SKM-1 treated with dmso at 0.1 percent for 144 hours (cell line): Measurements from ENCODE around the gene KCNN3.
A peak's percentile ranks its signal among the peaks of the same experiment; 100 is the strongest.
"Not testable (repeated sequence)": the region's sequence is repeated elsewhere in the genome, so short reads cannot be mapped to it uniquely, and the experiment has no call there.

Experiments used
- DNase-seq: peaks from one replicate; lab custom pipeline; 2025; ENCODE audit not compliant: unreplicated experiment; lab: John Stamatoyannopoulos, UW

The KCNN3 gene

GRCh38 chr1:154870115-154870571 lies at the start of gene KCNN3:
Gene KCNN3, minus strand, starts transcription at chr1:154870281. Its CDS starts 317 bp downstream, at chr1:154869964.
- peak; percentile 74 for DNase-seq

GRCh38 chr1:154913273-154913672 lies 43.2 kb upstream of the KCNN3 start:
- no peak for DNase-seq

GRCh38 chr1:154912755-154913154 lies 42.7 kb upstream of the KCNN3 start:
- DNase-seq: no peak

GRCh38 chr1:154911691-154912550 lies 41.8 kb upstream of the KCNN3 start:
- no peak for DNase-seq

GRCh38 chr1:154910851-154911250 lies 40.8 kb upstream of the KCNN3 start:
- DNase-seq: no peak

GRCh38 chr1:154908937-154909336 lies 38.9 kb upstream of the KCNN3 start:
- no peak for DNase-seq

GRCh38 chr1:154908129-154908528 lies 38.0 kb upstream of the KCNN3 start:
- not testable (repeated sequence) for DNase-seq

- DNase-seq: no peak
Measured at GRCh38 chr1:154906621-154907081, 36.6 kb upstream of the KCNN3 start.

GRCh38 chr1:154902938-154903566 lies 33.0 kb upstream of the KCNN3 start:
- DNase-seq: no peak

- DNase-seq: no peak
Measured at GRCh38 chr1:154901591-154901990, 31.5 kb upstream of the KCNN3 start.

- DNase-seq: no peak
Measured at GRCh38 chr1:154899041-154899440, 29.0 kb upstream of the KCNN3 start.

- DNase-seq: no peak
Measured at GRCh38 chr1:154896771-154897286, 26.7 kb upstream of the KCNN3 start.

- DNase-seq: no peak
Measured at GRCh38 chr1:154895798-154896197, 25.7 kb upstream of the KCNN3 start.

GRCh38 chr1:154891452-154891851 lies 21.4 kb upstream of the KCNN3 start:
- DNase-seq: no peak

GRCh38 chr1:154888757-154889156 lies 18.7 kb upstream of the KCNN3 start:
- DNase-seq: no peak

- no peak for DNase-seq
Measured at GRCh38 chr1:154886281-154887015, 16.4 kb upstream of the KCNN3 start.

- no peak for DNase-seq
Measured at GRCh38 chr1:154884869-154885701, 15.0 kb upstream of the KCNN3 start.

- DNase-seq: no peak
Measured at GRCh38 chr1:154883919-154884868, 14.1 kb upstream of the KCNN3 start.

- DNase-seq: no peak
Measured at GRCh38 chr1:154881820-154882535, 11.9 kb upstream of the KCNN3 start.
